Measurements from ENCODE around the gene FKBP5.

GRCh38 chr6:35643162-35643535, 45.6 kb downstream of the FKBP5 start:
- no peak for TF ChIP-seq CTCF (IDR thresholded peaks at IDR 0.05)
- TF ChIP-seq POLR2A (IDR thresholded peaks at IDR 0.05): no peak

All from esophagus squamous epithelium (tissue), 4 donors.